KG1 (cell line): ENCODE data around the gene MLPH.
"Not testable (repeated sequence)": the region's sequence is repeated elsewhere in the genome, so short reads cannot be mapped to it uniquely, and the experiment has no call there.

Experiments used
- DNase-seq: peaks from one replicate; lab custom pipeline; 2025; lab: John Stamatoyannopoulos, UW

The MLPH gene

GRCh38 chr2:237457388-237457941, 29.6 kb upstream of the MLPH start:
- no peak for DNase-seq

DNA sequence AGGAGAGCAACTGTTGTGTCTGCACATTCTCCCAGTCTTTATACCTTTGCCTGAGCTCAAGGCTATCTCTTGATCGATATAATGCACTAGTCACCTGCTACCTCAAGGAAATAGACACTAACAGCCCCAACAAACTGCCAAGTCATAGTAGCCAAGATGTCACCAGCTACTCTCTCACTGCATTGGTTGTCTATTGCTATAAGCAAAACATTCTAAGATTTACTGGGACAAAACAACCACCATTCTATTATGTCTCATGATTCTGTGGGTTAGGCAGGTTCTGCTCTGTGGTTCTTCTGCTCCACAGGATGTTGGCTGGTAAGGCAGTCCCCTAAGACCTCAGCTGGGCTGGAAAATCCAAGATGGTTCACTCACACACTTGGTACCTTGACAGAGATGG, 28.5 kb upstream of the MLPH start:
- no peak for DNase-seq

GRCh38 chr2:237459226-237459625, 27.8 kb upstream of the MLPH start:
- DNase-seq = no peak

DNA sequence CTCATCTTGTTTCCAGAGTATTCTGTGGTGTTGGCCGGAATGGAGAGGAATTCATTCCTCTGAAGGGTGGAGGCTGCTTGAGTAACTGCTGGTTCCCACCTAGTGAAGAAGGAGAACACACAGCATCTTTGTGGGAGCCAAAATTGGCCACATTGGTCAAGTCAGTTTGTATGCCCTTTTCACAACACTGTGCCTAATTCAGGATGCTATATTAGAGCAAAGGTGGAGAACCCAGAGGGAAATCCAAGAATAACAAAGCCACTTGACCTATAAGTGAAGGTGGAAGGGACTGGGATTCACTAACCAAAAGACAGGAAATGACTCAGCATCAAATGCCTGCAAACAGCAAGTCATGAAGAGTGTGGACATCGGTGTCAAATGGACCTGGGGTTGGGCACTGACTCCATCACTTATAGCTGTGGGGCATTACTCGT, 27.3 kb upstream of the MLPH start:
- DNase-seq = no peak

GRCh38 chr2:237464757-237465391, 22.2 kb upstream of the MLPH start:
- no peak for DNase-seq

DNA sequence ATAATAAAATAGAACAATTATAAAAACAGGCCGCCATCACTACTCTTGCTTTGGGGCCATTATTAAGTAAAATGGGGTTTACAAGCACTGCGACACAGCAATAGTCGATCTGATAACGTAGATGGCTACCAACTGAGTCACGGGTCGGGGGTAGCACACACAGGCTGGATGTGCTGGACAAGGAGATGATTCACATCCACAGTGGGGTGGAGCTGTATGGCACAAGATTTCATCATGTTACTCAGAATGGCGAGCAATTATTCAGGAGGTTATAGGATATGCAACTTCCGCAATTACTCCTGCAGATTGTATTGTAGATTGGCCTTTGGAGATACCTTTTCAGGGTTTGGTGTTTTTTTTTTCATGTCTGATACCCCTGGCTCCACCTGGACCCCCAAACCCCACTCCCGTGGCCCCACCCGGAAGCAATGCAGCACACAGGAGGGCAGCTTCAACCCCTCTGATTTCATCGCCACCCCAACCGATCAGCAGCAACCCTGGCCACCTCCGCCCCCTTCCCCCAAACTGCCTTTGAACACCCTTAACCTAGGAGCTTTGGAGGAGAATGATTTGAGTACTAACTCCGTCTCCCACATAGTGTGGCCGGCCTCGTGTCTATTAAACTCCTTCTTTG, 21.4 kb upstream of the MLPH start:
- DNase-seq = no peak

DNA sequence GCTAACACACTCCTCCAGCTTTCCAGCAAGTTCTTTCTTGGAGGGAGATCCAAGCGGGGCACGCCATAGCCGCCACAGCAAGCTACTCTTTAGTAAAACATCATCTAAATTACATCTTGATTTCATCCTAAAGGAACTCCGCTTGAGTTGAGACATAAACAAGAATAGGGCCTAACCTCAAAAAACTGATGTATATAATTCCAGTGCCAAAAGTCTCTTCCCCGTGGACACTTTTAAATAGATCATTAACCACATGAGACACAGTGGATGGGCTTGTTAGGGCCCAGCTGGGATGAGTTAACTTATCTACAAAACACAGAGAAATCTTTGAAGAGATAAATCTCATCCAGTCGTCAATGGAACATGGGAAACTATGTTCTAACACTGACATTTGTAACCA, 20.8 kb upstream of the MLPH start:
- DNase-seq = no peak

DNA sequence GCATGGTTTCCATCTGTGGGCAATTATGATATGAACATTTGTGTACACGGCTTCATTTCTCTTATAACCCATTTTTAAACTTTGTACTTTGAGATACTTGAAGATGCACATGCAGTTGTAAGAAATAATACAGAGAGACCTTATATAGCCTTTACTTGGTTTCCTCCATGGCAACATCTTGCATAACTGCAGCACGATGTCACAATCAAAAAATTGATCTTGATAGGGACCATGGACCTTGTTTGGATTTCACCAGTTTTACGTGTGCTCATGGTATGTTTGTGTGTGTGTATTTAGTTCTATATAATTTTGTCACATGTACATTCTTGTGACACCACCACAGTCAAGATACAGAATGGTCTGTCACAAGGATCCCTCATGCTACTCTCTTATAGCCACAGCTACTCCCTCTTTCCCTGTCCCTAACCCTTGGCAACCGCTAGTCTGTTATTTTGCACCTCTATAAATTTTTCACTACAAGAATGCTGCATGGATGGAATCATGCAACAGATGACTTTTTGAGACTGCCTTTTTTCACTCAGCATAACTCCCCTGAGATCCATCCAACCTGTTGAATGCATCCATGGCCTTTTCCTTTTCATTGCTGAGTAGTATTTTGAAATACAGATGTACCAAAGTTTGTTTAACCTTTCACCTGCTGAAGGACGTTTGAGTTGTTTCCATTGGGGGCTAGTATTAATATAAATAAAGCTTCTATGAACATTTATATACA, 19.4 kb upstream of the MLPH start:
- no peak for DNase-seq

- not testable (repeated sequence) for DNase-seq
Observed at GRCh38 chr2:237469410-237469809, 17.6 kb upstream of the MLPH start.

GRCh38 chr2:237469849-237470248, 17.2 kb upstream of the MLPH start:
- DNase-seq = no peak

- no peak for DNase-seq
Observed at GRCh38 chr2:237470914-237471313, 16.1 kb upstream of the MLPH start.

GRCh38 chr2:237471438-237472186, 15.4 kb upstream of the MLPH start:
- peak; percentile 17 for DNase-seq

DNA sequence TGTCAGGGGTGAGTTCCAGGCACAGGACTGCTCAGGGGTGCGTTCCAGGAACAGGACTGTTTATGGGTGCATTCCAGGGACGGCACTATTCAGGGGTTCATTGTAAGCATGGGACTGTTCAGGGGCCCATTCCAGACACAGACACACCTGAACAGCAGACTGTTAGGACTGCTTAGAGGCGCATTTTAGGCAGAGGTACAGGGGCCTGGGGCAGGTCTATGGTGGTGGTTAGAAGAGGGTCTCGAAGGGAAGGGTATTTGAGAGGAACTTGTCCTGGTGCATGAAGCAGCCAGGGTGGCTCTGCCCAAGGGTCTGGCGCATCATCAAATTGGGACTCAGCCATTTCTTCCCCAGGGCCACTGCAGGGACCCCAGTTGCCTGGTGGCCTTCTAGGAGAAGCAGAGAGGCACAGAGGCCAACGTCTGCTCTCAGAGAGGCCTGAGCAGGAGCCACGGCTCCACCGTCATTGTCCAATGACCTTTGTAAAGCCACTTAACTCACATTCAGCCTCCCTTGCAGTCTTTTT, 14.8 kb upstream of the MLPH start:
- no peak for DNase-seq

- no peak for DNase-seq
Observed at GRCh38 chr2:237472909-237473877, 13.9 kb upstream of the MLPH start.

DNA sequence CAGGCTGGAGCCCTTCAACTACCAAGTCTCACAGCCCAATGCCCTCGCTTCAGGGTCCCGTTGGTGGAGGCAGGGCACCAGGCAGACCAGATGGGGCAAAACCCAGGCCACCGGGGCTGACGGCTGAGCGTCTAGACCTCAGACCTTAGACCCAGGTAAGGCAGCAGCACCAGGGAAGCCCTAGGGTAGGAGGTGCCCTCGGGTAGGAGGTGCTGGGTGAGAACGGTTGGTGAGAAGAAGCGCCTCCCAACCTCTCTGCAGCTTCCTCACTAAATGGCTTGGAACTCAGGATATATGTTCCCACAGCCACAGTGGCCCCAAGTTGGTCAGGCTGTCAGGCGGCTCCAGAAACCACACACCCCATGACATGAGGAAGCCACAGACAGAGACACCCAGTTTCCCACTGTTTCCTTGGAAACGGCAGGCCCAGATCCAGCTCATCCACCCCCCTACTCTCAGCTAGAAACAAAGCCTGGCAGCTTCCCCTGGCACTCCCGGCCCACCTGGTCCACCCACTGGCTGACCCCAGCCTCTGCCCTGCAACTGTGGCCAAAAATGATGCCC, 13.1 kb upstream of the MLPH start:
- no peak for DNase-seq

- DNase-seq = no peak
Observed at GRCh38 chr2:237474442-237474911, 12.6 kb upstream of the MLPH start.

- DNase-seq = peak; percentile 51
Observed at GRCh38 chr2:237474931-237475703, 11.9 kb upstream of the MLPH start.

DNA sequence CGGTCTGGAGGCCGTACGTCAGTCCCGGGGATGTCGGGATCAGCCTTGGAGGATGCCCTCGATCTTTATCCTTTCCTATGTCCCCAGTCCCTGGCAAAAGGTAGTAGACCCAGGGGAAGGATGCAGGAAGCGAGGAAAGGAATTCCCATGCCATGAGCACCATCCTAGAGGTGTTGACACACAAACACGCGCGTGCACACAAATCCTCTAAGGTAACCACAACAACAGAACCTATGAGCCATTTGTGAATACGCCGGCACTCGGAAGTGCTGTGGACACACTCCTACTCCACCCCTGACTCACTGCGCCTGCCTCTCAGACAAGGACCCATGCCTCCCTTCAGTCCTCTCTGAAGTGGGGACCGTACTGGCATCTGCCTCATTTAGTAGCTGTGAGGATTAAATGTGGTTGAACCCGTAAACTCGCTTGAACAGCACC, 11.3 kb upstream of the MLPH start:
- DNase-seq = no peak

DNA sequence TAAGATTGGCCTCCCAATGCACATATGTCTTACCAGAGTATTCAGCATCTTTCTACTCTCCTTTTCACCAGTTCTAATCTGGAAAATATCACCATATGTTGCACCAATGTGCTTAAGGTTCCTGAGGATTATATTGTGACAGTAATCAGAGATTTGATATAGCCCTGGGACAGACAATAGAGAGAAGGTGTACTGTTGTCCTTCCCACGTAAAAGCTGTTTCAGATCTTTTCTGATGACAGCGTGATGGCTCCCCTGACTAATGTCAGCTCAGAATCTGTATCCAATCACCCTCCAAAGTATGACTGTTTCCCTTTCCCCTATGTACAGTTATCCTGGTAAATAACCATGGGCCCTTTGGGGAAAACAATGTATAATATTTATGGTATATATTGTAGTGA, 9.0 kb upstream of the MLPH start:
- no peak for DNase-seq

- DNase-seq = no peak
Observed at GRCh38 chr2:237478979-237479378, 8.1 kb upstream of the MLPH start.
